Endothelial cell of umbilical vein (primary cell): ENCODE results near the gene HSCB. TPM values are rescaled to one million over a fixed set of nuclear protein-coding genes. Genes with fewer than 3 reads are reported as not detected.

ENCODE experiments used
- BruUV-seq: library from RNA; stranded (reverse); fragments of 400-500 nt; replicated peaks from 2 replicates; lab custom pipeline; 2021; lab: Mats Ljungman, UMichigan
- CTCF ChIA-PET: fragments of 300-600, 350-600 bp; sonication (Branson Sonifier 250); formaldehyde crosslinking; loops from one replicate; lab custom pipeline; 2021; ENCODE audit warnings: antibody characterized with exemption, inconsistent platforms; lab: Charles Lee
- POLR2A ChIA-PET: fragments of 300-600, 350-600 bp; sonication (Branson Sonifier 250); formaldehyde crosslinking; loops from one replicate; lab custom pipeline; 2021; ENCODE audit warnings: antibody characterized with exemption, inconsistent platforms; lab: Charles Lee
- DNase-seq: peaks from one replicate; pipeline ENCODE4 v3.0.0-alpha.2; 2011; ENCODE audit warnings: low read depth, low spot score
- FAIRE-seq: peaks from 2 replicates; lab custom pipeline; 2011; peaks lifted over from hg19 to GRCh38; lab: Jason Lieb, UNC
- H2AFZ ChIP-seq: 2 replicates; pipeline ENCODE4 v1.6.0; 2012; ENCODE audit warnings: low read depth, low read length, control low read depth, inconsistent platforms
- H3K27ac ChIP-seq: 2 replicates; pipeline ENCODE4 v1.5.1; 2011; ENCODE audit warnings: low read depth, mild to moderate bottlenecking, control low read depth, low read length, moderate library complexity; ENCODE audit not compliant: insufficient read depth
- H3K27me3 ChIP-seq, 2 experiments: 2 replicates each; pipeline versions ENCODE4 v1.6.0 to v1.6.1; 2011; ENCODE audit warnings: low read length in 2 of 2, mixed read lengths in 1 of 2; ENCODE audit not compliant: control insufficient read depth in 2 of 2, insufficient read depth in 2 of 2
- H3K36me3 ChIP-seq, 2 experiments: 2 replicates in 1 of 2; 3 replicates in 1 of 2; pipeline ENCODE4 v1.5.1; 2011; ENCODE audit warnings: low read length in 2 of 2, mild to moderate bottlenecking in 1 of 2, moderate library complexity in 1 of 2; ENCODE audit not compliant: control insufficient read depth in 2 of 2, insufficient read depth in 2 of 2; ENCODE audit errors: extremely low read depth in 1 of 2
- H3K4me1 ChIP-seq: 3 replicates; pipeline ENCODE4 v1.5.1; 2011; ENCODE audit warnings: mild to moderate bottlenecking, low read length; ENCODE audit not compliant: control insufficient read depth, insufficient read depth; ENCODE audit errors: extremely low read depth
- H3K4me2 ChIP-seq: 2 replicates; pipeline ENCODE4 v1.6.1; 2011; ENCODE audit warnings: low read length, control low read depth, mixed read lengths; ENCODE audit not compliant: insufficient read depth
- H3K4me3 ChIP-seq, 3 experiments: fragments of 200-600 bp in 1 of 3; sonication (generic), shearing (Covaris generic) in 1 of 3; replicated peaks in 1 of 3; 2 replicates each; pipeline ENCODE4 v1.5.1; 2011 to 2016; ENCODE audit warnings: control low read depth in 3 of 3, low read length in 3 of 3, mild to moderate bottlenecking in 2 of 3, inconsistent platforms in 1 of 3, low read depth in 1 of 3, moderate library complexity in 1 of 3; ENCODE audit not compliant: insufficient read depth in 1 of 3
- H3K79me2 ChIP-seq: 2 replicates; pipeline ENCODE4 v1.6.0; 2012; ENCODE audit warnings: low read length, inconsistent platforms; ENCODE audit not compliant: control insufficient read depth, insufficient read depth
- H3K9ac ChIP-seq: replicated peaks from 2 replicates; pipeline ENCODE3; 2011; ENCODE audit warnings: low read length, control low read depth; ENCODE audit not compliant: insufficient read depth; ENCODE audit errors: extremely low read depth
- H3K9me1 ChIP-seq: replicated peaks from 3 replicates; pipeline ENCODE4 v1.6.0; 2011; ENCODE audit warnings: mild to moderate bottlenecking, low read length; ENCODE audit not compliant: control insufficient read depth, insufficient read depth; ENCODE audit errors: extremely low read depth
- H3K9me3 ChIP-seq: replicated peaks from 2 replicates; pipeline ENCODE4 v1.5.1; 2012; ENCODE audit warnings: low read length, inconsistent platforms; ENCODE audit not compliant: control insufficient read depth, insufficient read depth
- H4K20me1 ChIP-seq: replicated peaks from 2 replicates; pipeline ENCODE3; 2011; ENCODE audit warnings: mild to moderate bottlenecking, low read length; ENCODE audit not compliant: control insufficient read depth, insufficient read depth; ENCODE audit errors: extremely low read depth
- EZH2 ChIP-seq: IDR thresholded peaks from 2 replicates; pipeline ENCODE4 v1.6.1; 2012; ENCODE audit warnings: borderline replicate concordance, low read depth, mild to moderate bottlenecking, moderate library complexity, low read length, inconsistent platforms; ENCODE audit not compliant: severe bottlenecking
- FOS ChIP-seq: IDR thresholded peaks from 2 replicates; pipeline ENCODE4 v1.6.1; 2011; ENCODE audit warnings: mild to moderate bottlenecking, low read length, moderate library complexity, borderline replicate concordance; ENCODE audit not compliant: insufficient read depth
- GATA2 ChIP-seq: IDR thresholded peaks from 2 replicates; pipeline ENCODE4 v1.7.0; 2011; ENCODE audit warnings: low read depth, mild to moderate bottlenecking, moderate library complexity, mixed read lengths, low read length; ENCODE audit not compliant: insufficient read length, insufficient read depth
- JUN ChIP-seq: IDR thresholded peaks from 2 replicates; pipeline ENCODE4 v1.6.1; 2011; ENCODE audit warnings: borderline replicate concordance, low read depth; ENCODE audit not compliant: insufficient read length, insufficient read depth
- MYC ChIP-seq: IDR thresholded peaks from one replicate; pipeline ENCODE4 v1.6.1; 2011; ENCODE audit warnings: mild to moderate bottlenecking, low read depth, low read length
- POLR2A ChIP-seq: IDR thresholded peaks from 2 replicates; pipeline ENCODE4 v1.6.1; 2012; ENCODE audit warnings: low read depth, mild to moderate bottlenecking, control low read depth, low read length
- POLR2AphosphoS5 ChIP-seq: IDR thresholded peaks from 2 replicates; pipeline ENCODE4 v1.6.1; 2012; ENCODE audit warnings: low read depth, mild to moderate bottlenecking, control low read depth, low read length, moderate library complexity; ENCODE audit not compliant: insufficient read depth
- dilution Hi-C: fragments of 300-500 bp; cut with MboI; formaldehyde crosslinking; loops from one replicate; pipeline ENCODE4 v1.15.0; 2019; ENCODE audit warnings: low sequenced_read_pairs; ENCODE audit not compliant: extremely low pct_ligation_motif_present
- intact Hi-C: fragments of 100-400 bp; cut with micrococcal nuclease; formaldehyde crosslinking; loops from one replicate; pipeline ENCODE4 v1.10.0; 2022
- polyA plus RNA-seq, 4 experiments: library from polyadenylated mRNA; depleted of rRNA in 3 of 4; stranded (reverse) in 3 of 4; unstranded in 1 of 4; fragments of >200 nt; gene quantifications; 2 replicates each; pipeline versions ENCODE4 v1.2.1 to v1.2.3, GENCODE V29; 2011 to 2012; ENCODE audit warnings: missing spikeins in 1 of 4
- total RNA-seq: library from RNA; stranded (reverse); gene quantifications from 2 replicates; pipeline ENCODE4 v1.2.3, GENCODE V29; 2021
- TF ChIP-seq, protein P1 (sequence below), 2 donors: IDR thresholded peaks; 1 replicate in 1 of 2; 2 replicates in 1 of 2; pipeline ENCODE4 v1.5.1; 2011; ENCODE audit warnings: low read length in 2 of 2, mild to moderate bottlenecking in 2 of 2, moderate library complexity in 2 of 2, control low read depth in 1 of 2, inconsistent platforms in 1 of 2, low read depth in 1 of 2; ENCODE audit not compliant: insufficient read depth in 1 of 2; ENCODE audit errors: extremely low read depth in 1 of 2
- TF ChIP-seq, protein P2 (sequence below): IDR thresholded peaks from 2 replicates; pipeline ENCODE4 v1.6.1; 2011; ENCODE audit not compliant: insufficient read depth, insufficient read length

The HSCB gene
- total and polyA plus RNA-seq, 2 donors (not counting 3 experiments of a cell fraction or from before 2014, with no cell fraction given), result 18.4 to 20.3 TPM

DNA sequence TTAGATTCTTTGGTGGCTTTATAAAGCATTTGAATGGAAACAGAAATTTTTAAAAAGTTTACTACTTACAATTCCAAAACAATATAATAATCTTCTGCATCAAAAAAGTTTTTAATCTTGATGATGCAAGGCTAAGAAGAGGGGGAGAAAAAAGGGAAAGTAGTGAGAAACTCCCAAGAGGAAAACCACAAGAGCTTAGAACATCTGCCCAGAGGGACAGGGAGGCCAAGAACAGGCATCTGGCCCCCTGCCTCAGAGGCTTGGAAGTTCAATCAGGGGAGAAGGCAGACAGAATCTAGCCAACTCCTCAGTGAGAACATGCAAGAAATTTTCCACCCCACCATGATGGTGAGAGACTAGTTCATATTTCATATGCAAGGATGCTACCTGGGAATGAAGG lies 38.4 kb upstream of the HSCB start:
- DNase-seq (no peak), FAIRE-seq (no peak)
- H3K9me3 ChIP-seq, result no peaks in the 10 kb centered on the region
- H3K4me3 ChIP-seq, result no peak overlapping the region
- no peaks in the 10 kb centered on the region for H3K27me3 ChIP-seq
- CTCF ChIA-PET, result no interaction called here
- POLR2A ChIA-PET, result no interaction called here
- intact Hi-C loops, result no loop called here
- TF ChIP-seq POLR2AphosphoS5 (no peak), GATA2 (no peak), EZH2 (no peak), JUN (no peak), POLR2A (no peak), MYC (no peak), FOS (no peak)
- TF ChIP-seq, protein P1, sequence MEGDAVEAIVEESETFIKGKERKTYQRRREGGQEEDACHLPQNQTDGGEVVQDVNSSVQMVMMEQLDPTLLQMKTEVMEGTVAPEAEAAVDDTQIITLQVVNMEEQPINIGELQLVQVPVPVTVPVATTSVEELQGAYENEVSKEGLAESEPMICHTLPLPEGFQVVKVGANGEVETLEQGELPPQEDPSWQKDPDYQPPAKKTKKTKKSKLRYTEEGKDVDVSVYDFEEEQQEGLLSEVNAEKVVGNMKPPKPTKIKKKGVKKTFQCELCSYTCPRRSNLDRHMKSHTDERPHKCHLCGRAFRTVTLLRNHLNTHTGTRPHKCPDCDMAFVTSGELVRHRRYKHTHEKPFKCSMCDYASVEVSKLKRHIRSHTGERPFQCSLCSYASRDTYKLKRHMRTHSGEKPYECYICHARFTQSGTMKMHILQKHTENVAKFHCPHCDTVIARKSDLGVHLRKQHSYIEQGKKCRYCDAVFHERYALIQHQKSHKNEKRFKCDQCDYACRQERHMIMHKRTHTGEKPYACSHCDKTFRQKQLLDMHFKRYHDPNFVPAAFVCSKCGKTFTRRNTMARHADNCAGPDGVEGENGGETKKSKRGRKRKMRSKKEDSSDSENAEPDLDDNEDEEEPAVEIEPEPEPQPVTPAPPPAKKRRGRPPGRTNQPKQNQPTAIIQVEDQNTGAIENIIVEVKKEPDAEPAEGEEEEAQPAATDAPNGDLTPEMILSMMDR (IDR thresholded peaks at IDR 0.05; ENCODE audit: extremely low read depth in 1 of 2, insufficient read depth in 1 of 2, low read depth in 1 of 2, low read length in 2 of 2), result no peak
- TF ChIP-seq, protein P2, sequence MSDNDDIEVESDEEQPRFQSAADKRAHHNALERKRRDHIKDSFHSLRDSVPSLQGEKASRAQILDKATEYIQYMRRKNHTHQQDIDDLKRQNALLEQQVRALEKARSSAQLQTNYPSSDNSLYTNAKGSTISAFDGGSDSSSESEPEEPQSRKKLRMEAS, result no peak
- H2AFZ ChIP-seq, result no peak overlapping the region
- H4K20me1 ChIP-seq, result no peaks in the 10 kb centered on the region
- no peak overlapping the region for H3K4me2 ChIP-seq
- no peak overlapping the region for H3K9ac ChIP-seq
- no peaks in the 10 kb centered on the region for H3K36me3 ChIP-seq
- dilution Hi-C loops, result no loop called here
- no peak overlapping the region for H3K27ac ChIP-seq
- no peaks in the 10 kb centered on the region for H3K4me1 ChIP-seq
- no peaks in the 10 kb centered on the region for H3K9me1 ChIP-seq
- BruUV-seq, result no TSS peak
- H3K79me2 ChIP-seq, result no peaks in the 10 kb centered on the region
